GM21786 (cell line): ENCODE measurements around the gene SYT1.
"Not testable (repeated sequence)": the region's sequence is repeated elsewhere in the genome, so short reads cannot be mapped to it uniquely, and the experiment has no call there.

ENCODE experiments used
- ATAC-seq: cut with Tn5 transposase; IDR thresholded peaks from one replicate; pipeline ENCODE4 v1.9.1; 2021; ENCODE audit not compliant: unreplicated experiment

The SYT1 gene

GRCh38 chr12:78966062-78966461 lies 101.5 kb downstream of the SYT1 start:
- ATAC-seq: no peak

- no peak for ATAC-seq
These were observed 102.4 kb downstream of the SYT1 start for GRCh38 chr12:78966926-78967325.

GRCh38 chr12:78968226-78968625 lies 103.7 kb downstream of the SYT1 start:
- ATAC-seq: no peak

- ATAC-seq: no peak
These were observed 105.5 kb downstream of the SYT1 start for GRCh38 chr12:78970041-78970440.

GRCh38 chr12:78977304-78977867 lies 112.8 kb downstream of the SYT1 start:
- ATAC-seq: no peak

- no peak for ATAC-seq
These were observed 129.7 kb downstream of the SYT1 start for GRCh38 chr12:78994168-78994791.

- no peak for ATAC-seq
These were observed 135.9 kb downstream of the SYT1 start for GRCh38 chr12:79000501-79000900.

- no peak for ATAC-seq
These were observed 136.8 kb downstream of the SYT1 start for GRCh38 chr12:79001404-79001803.

- no peak for ATAC-seq
These were observed 141.7 kb downstream of the SYT1 start for GRCh38 chr12:79006306-79006705.

- no peak for ATAC-seq
These were observed 144.0 kb downstream of the SYT1 start for GRCh38 chr12:79008591-79008990.

GRCh38 chr12:79012636-79013035 lies 148.1 kb downstream of the SYT1 start:
- no peak for ATAC-seq

- no peak for ATAC-seq
These were observed 151.6 kb downstream of the SYT1 start for GRCh38 chr12:79016181-79016580.

GRCh38 chr12:79019672-79020071 lies 155.1 kb downstream of the SYT1 start:
- ATAC-seq: peak; percentile 83

GRCh38 chr12:79020106-79020505 lies 155.5 kb downstream of the SYT1 start:
- no peak for ATAC-seq

GRCh38 chr12:79021021-79021420 lies 156.4 kb downstream of the SYT1 start:
- ATAC-seq: no peak

- ATAC-seq: no peak
These were observed 158.7 kb downstream of the SYT1 start for GRCh38 chr12:79023261-79023660.

- no peak for ATAC-seq
These were observed 159.2 kb downstream of the SYT1 start for GRCh38 chr12:79023784-79024183.

GRCh38 chr12:79033788-79034187 lies 169.2 kb downstream of the SYT1 start:
- no peak for ATAC-seq

GRCh38 chr12:79044748-79045147 lies 180.2 kb downstream of the SYT1 start:
- ATAC-seq: not testable (repeated sequence)

GRCh38 chr12:79045149-79045703 lies 180.7 kb downstream of the SYT1 start:
- ATAC-seq: not testable (repeated sequence)

- no peak for ATAC-seq
These were observed 181.4 kb downstream of the SYT1 start for GRCh38 chr12:79046021-79046420.

GRCh38 chr12:79048962-79049361 lies 184.4 kb downstream of the SYT1 start:
- ATAC-seq: no peak

- ATAC-seq: no peak
These were observed 188.8 kb downstream of the SYT1 start for GRCh38 chr12:79053394-79053793.
